Karpas-422 (cell line): Measurements from ENCODE around the gene NEO1. TPM values are rescaled to one million over a fixed set of nuclear protein-coding genes. Genes with fewer than 3 reads are reported as not detected.

Experiments used
- DNase-seq: peaks from one replicate; pipeline ENCODE4 v3.0.0-alpha.2; 2015
- H2AFZ ChIP-seq: fragments of 200-600 bp; sonication (generic); 2 replicates; pipeline ENCODE4 v1.6.1; 2014; ENCODE audit warnings: antibody characterized with exemption, low read length, mixed read lengths
- H3K27ac ChIP-seq: fragments of 200-600 bp; sonication (generic); 2 replicates; pipeline ENCODE4 v1.5.1; 2014; ENCODE audit warnings: mild to moderate bottlenecking, low read length, moderate library complexity
- H3K27me3 ChIP-seq: fragments of 200-600 bp; sonication (generic); 2 replicates; pipeline ENCODE4 v1.6.1; 2014; ENCODE audit warnings: low read length, mixed read lengths
- H3K36me3 ChIP-seq: fragments of 200-600 bp; sonication (generic); 2 replicates; pipeline ENCODE4 v1.6.1; 2014; ENCODE audit warnings: low read length, mixed read lengths; ENCODE audit not compliant: insufficient read depth
- H3K4me1 ChIP-seq: fragments of 200-600 bp; sonication (generic); 2 replicates; pipeline ENCODE4 v1.6.1; 2014; ENCODE audit warnings: mild to moderate bottlenecking, low read length, mixed read lengths
- H3K4me2 ChIP-seq: fragments of 200-600 bp; sonication (generic); 2 replicates; pipeline ENCODE4 v1.6.1; 2014; ENCODE audit warnings: low read length, low read depth, mild to moderate bottlenecking; ENCODE audit not compliant: poor library complexity, severe bottlenecking
- H3K4me3 ChIP-seq: fragments of 200-600 bp; sonication (generic); 2 replicates; pipeline ENCODE4 v1.5.1; 2014; ENCODE audit warnings: mild to moderate bottlenecking, antibody characterized with exemption, low read length, mixed read lengths
- H3K79me2 ChIP-seq: fragments of 200-600 bp; sonication (generic); 2 replicates; pipeline ENCODE4 v1.6.1; 2014; ENCODE audit warnings: mild to moderate bottlenecking, low read length, mixed read lengths
- H3K9ac ChIP-seq: fragments of 200-600 bp; sonication (generic); 2 replicates; pipeline ENCODE4 v1.6.0; 2014; ENCODE audit warnings: low read length
- H3K9me2 ChIP-seq: fragments of 200-600 bp; sonication (generic), shearing (Covaris generic); replicated peaks from 2 replicates; pipeline ENCODE4 v1.6.0; 2014; ENCODE audit warnings: mild to moderate bottlenecking, low read length, moderate library complexity; ENCODE audit not compliant: insufficient read depth
- H3K9me3 ChIP-seq: fragments of 300-700, 200-600 bp; sonication (generic); 2 replicates; pipeline ENCODE4 v1.6.1; 2014; ENCODE audit warnings: low read length, mixed read lengths
- H4K20me1 ChIP-seq: fragments of 200-600 bp; sonication (generic); 2 replicates; pipeline ENCODE4 v1.6.1; 2014; ENCODE audit warnings: mild to moderate bottlenecking, antibody characterized with exemption, low read length, low read depth; ENCODE audit not compliant: insufficient read depth
- total RNA-seq: library from RNA; depleted of rRNA; stranded (reverse); fragments of >200 nt; shearing (Covaris generic); gene quantifications from 2 replicates; pipeline ENCODE4 v1.2.3, GENCODE V29; 2014; ENCODE audit warnings: low replicate concordance

Gene NEO1
- total RNA-seq, 1 experiment from 2014 or later = 7.6 TPM

DNA sequence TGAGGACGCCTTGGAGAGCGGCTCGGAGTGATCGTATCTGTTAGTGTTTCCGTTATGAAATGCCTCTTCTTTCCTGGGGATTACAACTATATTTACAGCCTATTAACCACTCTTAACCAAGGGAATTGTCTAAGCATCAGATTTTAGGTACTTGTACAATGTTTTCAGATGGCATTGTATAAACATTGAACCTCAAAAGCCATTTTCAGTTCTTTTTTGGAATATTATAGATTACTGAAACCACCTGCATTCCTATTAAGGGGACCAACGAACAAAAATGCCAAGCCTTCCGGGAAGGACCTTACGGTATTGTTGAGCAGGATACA lies 1.1 kb downstream of the NEO1 start:
- H3K79me2 ChIP-seq = no peaks in the 10 kb centered on the region
- H3K9ac ChIP-seq = peak overlapping the region; percentile 67
- H3K9me3 ChIP-seq = no peaks in the 10 kb centered on the region
- H3K4me2 ChIP-seq = peak overlapping the region; percentile 68
- H4K20me1 ChIP-seq = no peaks in the 10 kb centered on the region
- H3K4me1 ChIP-seq = peaks cover 13% of the 10 kb centered on the region
- peak overlapping the region; percentile 71 for H3K4me3 ChIP-seq
- no peak for DNase-seq
- H3K9me2 ChIP-seq = no peaks in the 10 kb centered on the region
- H2AFZ ChIP-seq = no peak overlapping the region
- H3K27me3 ChIP-seq = no peaks in the 10 kb centered on the region
- H3K36me3 ChIP-seq = no peaks in the 10 kb centered on the region
- no peak overlapping the region for H3K27ac ChIP-seq

DNA sequence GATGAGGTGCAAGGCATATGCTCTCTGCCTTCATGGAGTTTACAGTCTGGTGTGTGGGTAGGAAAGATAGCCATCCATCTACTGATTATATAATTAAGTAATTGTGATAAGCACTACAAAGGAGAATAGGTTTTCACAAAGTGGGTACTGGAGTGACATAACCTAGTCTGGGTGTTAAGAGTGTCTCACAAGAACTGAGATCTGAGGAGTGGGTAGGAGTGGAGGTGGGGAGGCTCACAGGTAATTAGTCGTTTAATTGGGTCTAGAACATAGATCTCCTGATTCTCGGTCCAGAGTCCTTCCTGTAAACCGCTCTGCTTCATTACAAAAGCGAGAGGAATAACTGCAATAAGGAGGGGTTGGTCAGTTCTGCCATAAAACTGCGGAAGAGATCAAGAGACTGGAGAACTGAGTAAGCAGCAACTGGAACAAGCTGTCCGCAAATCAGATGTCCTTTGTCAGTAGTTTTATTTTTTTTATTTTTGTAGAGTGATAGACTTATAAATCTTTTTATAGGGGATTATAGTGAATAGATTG lies 2.2 kb downstream of the NEO1 start:
- no peaks in the 10 kb centered on the region for H3K79me2 ChIP-seq
- no peaks in the 10 kb centered on the region for H3K9me3 ChIP-seq
- peaks cover 13% of the 10 kb centered on the region for H3K4me1 ChIP-seq
- no peak overlapping the region for H3K4me3 ChIP-seq
- H3K27me3 ChIP-seq = no peaks in the 10 kb centered on the region
- no peaks in the 10 kb centered on the region for H3K9me2 ChIP-seq
- no peak overlapping the region for H3K9ac ChIP-seq
- no peaks in the 10 kb centered on the region for H3K36me3 ChIP-seq
- H2AFZ ChIP-seq = no peak overlapping the region
- H3K27ac ChIP-seq = no peak overlapping the region
- H4K20me1 ChIP-seq = no peaks in the 10 kb centered on the region
- H3K4me2 ChIP-seq = no peak overlapping the region
- DNase-seq = no peak

DNA sequence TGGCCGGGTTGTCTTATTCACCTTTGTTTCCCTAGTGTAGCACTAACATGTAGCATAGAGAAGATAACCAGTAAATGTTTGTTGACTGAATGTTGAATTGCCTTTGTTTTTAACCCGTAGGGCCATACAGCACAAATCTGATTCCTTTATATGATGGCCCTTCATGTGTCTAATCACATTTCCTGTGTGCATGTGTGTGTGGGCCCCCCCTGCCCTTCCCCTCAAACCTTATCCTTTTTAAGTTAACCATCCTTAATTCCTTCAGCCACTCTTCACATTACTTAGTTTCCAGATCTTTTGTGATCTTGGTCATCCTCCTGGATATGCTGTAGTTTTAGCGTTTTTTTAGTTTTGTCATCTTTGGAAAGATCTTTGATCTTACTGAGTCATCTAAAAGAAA lies 4.2 kb downstream of the NEO1 start:
- Histone ChIP-seq H3K4me2 (no peak overlapping the region), H3K9me2 (no peaks in the 10 kb centered on the region), H3K9ac (no peak overlapping the region), H3K4me1 (peaks cover 10% of the 10 kb centered on the region), H3K36me3 (no peaks in the 10 kb centered on the region), H3K27ac (no peak overlapping the region), H4K20me1 (no peaks in the 10 kb centered on the region), H3K4me3 (no peak overlapping the region), H3K79me2 (no peaks in the 10 kb centered on the region), H3K27me3 (no peaks in the 10 kb centered on the region), H3K9me3 (no peaks in the 10 kb centered on the region), H2AFZ (no peak overlapping the region)
- no peak for DNase-seq

DNA sequence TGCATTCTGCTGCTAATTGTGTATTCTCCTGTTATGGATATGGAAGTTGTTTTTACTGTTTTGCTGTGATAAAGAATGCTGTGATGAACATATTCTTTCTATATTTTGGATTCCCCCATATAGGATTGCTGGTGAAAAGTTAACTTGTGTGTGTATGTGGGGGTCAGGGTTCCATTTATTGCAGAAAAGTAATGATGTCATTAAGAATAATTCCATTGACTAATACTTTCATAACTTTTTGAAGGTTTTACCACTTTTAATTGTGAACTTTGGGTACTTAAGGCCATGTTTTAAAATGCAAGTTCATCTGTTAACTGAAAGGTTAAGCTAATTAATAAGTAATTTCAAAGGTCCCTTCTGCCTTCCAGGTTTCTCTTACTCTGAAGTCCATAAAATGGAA lies 6.2 kb downstream of the NEO1 start:
- Histone ChIP-seq H4K20me1 (no peaks in the 10 kb centered on the region), H3K4me2 (no peak overlapping the region), H3K9me3 (no peaks in the 10 kb centered on the region), H2AFZ (no peak overlapping the region), H3K27me3 (no peaks in the 10 kb centered on the region), H3K9me2 (no peaks in the 10 kb centered on the region), H3K79me2 (no peaks in the 10 kb centered on the region), H3K36me3 (no peaks in the 10 kb centered on the region), H3K27ac (no peak overlapping the region), H3K4me1 (peaks cover 4% of the 10 kb centered on the region), H3K9ac (no peak overlapping the region), H3K4me3 (no peak overlapping the region)
- no peak for DNase-seq

DNA sequence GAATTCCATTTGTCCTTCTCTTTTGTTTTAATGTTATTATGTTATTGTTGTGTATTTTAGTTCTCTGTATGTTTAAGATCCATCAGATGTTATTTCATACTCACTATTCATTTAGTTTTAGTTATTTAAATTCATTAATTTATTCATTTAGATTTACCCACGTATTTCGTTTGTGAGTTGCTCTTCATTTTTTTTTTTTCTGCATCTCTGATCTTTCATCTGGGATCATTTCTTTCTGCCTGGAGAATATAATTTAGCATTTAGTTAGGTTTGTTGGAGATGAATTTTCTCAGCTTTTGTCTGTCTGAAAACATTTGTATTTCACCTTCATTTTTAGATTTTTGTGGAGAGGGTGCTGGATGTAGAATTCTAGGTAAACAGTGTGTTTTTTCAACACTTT lies 12.9 kb downstream of the NEO1 start:
- Histone ChIP-seq H3K9ac (no peak overlapping the region), H4K20me1 (no peaks in the 10 kb centered on the region; the same call in 1 of the 2 replicates), H3K4me2 (no peak overlapping the region), H3K27me3 (no peaks in the 10 kb centered on the region), H2AFZ (no peak overlapping the region), H3K79me2 (no peaks in the 10 kb centered on the region), H3K36me3 (no peaks in the 10 kb centered on the region), H3K4me3 (no peak overlapping the region), H3K9me2 (no peaks in the 10 kb centered on the region), H3K4me1 (no peaks in the 10 kb centered on the region), H3K27ac (no peak overlapping the region), H3K9me3 (no peaks in the 10 kb centered on the region)
- DNase-seq = no peak

DNA sequence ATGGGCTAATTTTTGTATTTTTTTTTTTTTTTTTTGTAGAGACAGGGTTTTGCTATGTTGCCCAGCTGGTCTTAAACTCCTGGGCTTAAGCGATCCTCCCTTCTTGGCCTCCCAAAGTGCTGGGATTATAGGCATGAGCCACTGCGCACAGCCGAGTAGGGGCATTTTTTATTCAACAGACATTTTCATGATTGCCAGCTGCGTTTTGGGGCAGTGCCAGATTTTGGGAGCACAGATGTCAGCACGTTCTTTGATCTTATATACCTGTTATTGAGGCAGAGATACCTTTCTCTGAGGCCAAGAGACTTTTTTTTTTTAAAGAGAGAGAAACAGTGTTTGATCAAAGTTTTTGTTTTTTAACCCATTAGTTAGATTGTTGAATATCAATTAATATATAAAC lies 16.8 kb downstream of the NEO1 start:
- no peaks in the 10 kb centered on the region for H3K4me1 ChIP-seq
- DNase-seq = no peak
- no peaks in the 10 kb centered on the region for H3K79me2 ChIP-seq
- H3K9me3 ChIP-seq = no peaks in the 10 kb centered on the region
- H3K9ac ChIP-seq = no peak overlapping the region
- no peak overlapping the region for H3K4me2 ChIP-seq
- H3K27ac ChIP-seq = no peak overlapping the region
- H3K4me3 ChIP-seq = no peak overlapping the region
- no peaks in the 10 kb centered on the region for H3K27me3 ChIP-seq
- H3K36me3 ChIP-seq = no peaks in the 10 kb centered on the region
- H2AFZ ChIP-seq = no peak overlapping the region
- H4K20me1 ChIP-seq = no peaks in the 10 kb centered on the region; the same call in 1 of the 2 replicates
- H3K9me2 ChIP-seq = no peaks in the 10 kb centered on the region

DNA sequence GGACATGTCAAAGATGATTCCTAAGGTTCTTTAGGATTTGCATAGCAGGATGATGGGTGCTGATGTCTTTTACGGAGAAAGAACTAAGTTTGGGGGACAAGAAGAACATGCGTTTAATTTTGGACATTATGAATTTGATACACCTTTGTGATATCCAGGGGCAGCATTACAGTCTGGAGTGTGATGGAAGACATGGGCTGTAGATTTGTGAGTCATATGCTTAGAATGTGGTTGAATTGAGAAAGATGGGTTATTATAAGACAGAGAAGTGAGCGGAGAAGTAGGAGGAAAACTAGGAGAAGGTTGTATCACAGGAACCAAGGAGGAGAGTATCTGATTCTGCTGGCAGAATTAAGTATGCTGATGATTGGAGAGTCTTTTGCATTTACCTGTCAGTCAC lies 20.6 kb downstream of the NEO1 start:
- Histone ChIP-seq H3K79me2 (no peaks in the 10 kb centered on the region), H3K9me2 (no peaks in the 10 kb centered on the region), H2AFZ (no peak overlapping the region), H4K20me1 (no peaks in the 10 kb centered on the region), H3K27me3 (no peaks in the 10 kb centered on the region), H3K4me1 (peaks cover 4% of the 10 kb centered on the region; the same call in 1 of the 2 replicates), H3K4me3 (no peak overlapping the region), H3K9ac (no peak overlapping the region), H3K4me2 (no peak overlapping the region), H3K27ac (no peak overlapping the region), H3K36me3 (no peaks in the 10 kb centered on the region), H3K9me3 (no peaks in the 10 kb centered on the region)
- no peak for DNase-seq

DNA sequence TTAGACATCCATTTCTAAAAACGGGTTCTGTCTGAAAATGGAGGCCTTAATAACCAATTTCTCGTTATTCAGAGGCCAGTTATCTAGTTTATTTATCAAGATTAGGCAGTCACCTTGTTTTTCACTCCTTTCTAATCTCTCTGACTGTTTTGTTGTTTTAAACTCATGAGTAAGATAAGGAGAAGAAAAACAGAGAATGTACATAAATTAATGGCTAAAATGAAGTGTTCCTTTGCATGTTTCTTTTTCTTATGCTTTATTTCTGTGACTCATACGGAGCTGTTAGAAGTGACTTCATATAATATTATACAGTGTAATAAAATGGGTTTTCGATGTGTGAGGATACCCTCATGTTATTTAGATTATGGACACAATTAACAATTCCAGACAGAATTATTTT lies 22.0 kb downstream of the NEO1 start:
- no peak for DNase-seq
- H3K27me3 ChIP-seq = no peaks in the 10 kb centered on the region
- no peaks in the 10 kb centered on the region for H3K36me3 ChIP-seq
- no peak overlapping the region for H3K27ac ChIP-seq
- H3K9me3 ChIP-seq = no peaks in the 10 kb centered on the region
- no peak overlapping the region for H3K9ac ChIP-seq
- peaks cover 4% of the 10 kb centered on the region; the same call in 1 of the 2 replicates for H3K4me1 ChIP-seq
- no peaks in the 10 kb centered on the region for H3K79me2 ChIP-seq
- H4K20me1 ChIP-seq = no peaks in the 10 kb centered on the region
- H2AFZ ChIP-seq = no peak overlapping the region
- H3K4me2 ChIP-seq = no peak overlapping the region
- H3K9me2 ChIP-seq = no peaks in the 10 kb centered on the region
- H3K4me3 ChIP-seq = no peak overlapping the region
